NB4 (cell line): ENCODE results near the gene STK38L.

Experiments
- DNase-seq: peaks from one replicate; pipeline ENCODE4 v3.0.0; 2010; ENCODE audit warnings: low read depth
- H3K4me3 ChIP-seq: one replicate; pipeline ENCODE4 v1.5.1; 2011; ENCODE audit warnings: mild to moderate bottlenecking, low read depth, low read length, moderate library complexity
- CTCF ChIP-seq: IDR thresholded peaks from one replicate; pipeline ENCODE4 v1.5.1; 2012; ENCODE audit warnings: low read depth, low read length
- MAX ChIP-seq: IDR thresholded peaks from 2 replicates; pipeline ENCODE4 v1.6.1; 2011; ENCODE audit warnings: low read depth, low read length
- MYC ChIP-seq: IDR thresholded peaks from 2 replicates; pipeline ENCODE4 v1.6.1; 2011; ENCODE audit warnings: low read depth, low read length
- POLR2A ChIP-seq: IDR thresholded peaks from 2 replicates; pipeline ENCODE4 v1.6.1; 2011; ENCODE audit warnings: mild to moderate bottlenecking; ENCODE audit not compliant: insufficient read length; ENCODE audit errors: extremely low read depth

The STK38L gene

GRCh38 chr12:27291862-27292261 is 47.8 kb downstream of the STK38L start:
- TF ChIP-seq MAX (no peak), CTCF (no peak), POLR2A (no peak), MYC (no peak)
- H3K4me3 ChIP-seq = no peak overlapping the region
- no peak for DNase-seq

- TF ChIP-seq MYC (no peak), CTCF (no peak), MAX (no peak), POLR2A (no peak)
Observed at GRCh38 chr12:27292718-27293117, 48.6 kb downstream of the STK38L start.

GRCh38 chr12:27293463-27293862 is 49.4 kb downstream of the STK38L start:
- TF ChIP-seq MAX (no peak), MYC (no peak), POLR2A (no peak), CTCF (no peak)
- DNase-seq = no peak
- no peak overlapping the region for H3K4me3 ChIP-seq

More at GRCh38 chr12:27292718-27293117, 48.6 kb downstream of the STK38L start:
- H3K4me3 ChIP-seq = no peak overlapping the region
- no peak for DNase-seq

GRCh38 chr12:27296674-27297073 is 52.6 kb downstream of the STK38L start:
- DNase-seq = no peak
- TF ChIP-seq MAX = no peak
- no peak for TF ChIP-seq POLR2A
- no peak for TF ChIP-seq CTCF
- TF ChIP-seq MYC = no peak
- H3K4me3 ChIP-seq = no peak overlapping the region

GRCh38 chr12:27297566-27297965 is 53.5 kb downstream of the STK38L start:
- no peak for DNase-seq
- H3K4me3 ChIP-seq = no peak overlapping the region
- TF ChIP-seq MAX (no peak), POLR2A (no peak), CTCF (no peak), MYC (no peak)

- no peak overlapping the region for H3K4me3 ChIP-seq
- no peak for DNase-seq
- TF ChIP-seq MYC = no peak
- TF ChIP-seq POLR2A = no peak
- no peak for TF ChIP-seq MAX
- TF ChIP-seq CTCF = no peak
Observed at GRCh38 chr12:27299102-27299501, 55.0 kb downstream of the STK38L start.
